GM19193 (cell line): Measurements from ENCODE around the gene ARRB1.

Experiments used
- POLR2A ChIP-seq: IDR thresholded peaks from 4 replicates; pipeline ENCODE4 v1.6.1; 2011; ENCODE audit not compliant: insufficient read depth, insufficient read length; ENCODE audit errors: extremely low read depth

Gene ARRB1

DNA sequence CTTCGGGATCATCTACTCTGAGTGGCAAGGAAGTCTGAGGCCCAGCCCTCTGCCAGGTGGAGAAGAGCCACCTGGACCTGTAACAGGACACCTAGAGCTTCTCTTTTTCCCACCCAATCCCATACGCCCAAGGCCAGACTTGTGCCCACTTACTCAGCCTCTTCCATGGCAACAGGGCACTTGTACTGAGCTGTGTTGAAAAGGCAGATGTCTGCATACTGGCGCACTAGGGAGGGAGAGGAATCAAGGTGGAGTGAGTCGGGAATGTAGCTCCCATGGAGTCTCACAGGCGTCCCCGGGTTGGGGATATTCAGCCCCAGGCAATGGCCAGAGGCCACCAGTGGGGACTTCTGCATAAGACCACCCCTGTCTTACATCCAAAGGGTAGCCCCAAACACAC, 74.8 kb downstream of the ARRB1 start:
- TF ChIP-seq POLR2A = no peak

DNA sequence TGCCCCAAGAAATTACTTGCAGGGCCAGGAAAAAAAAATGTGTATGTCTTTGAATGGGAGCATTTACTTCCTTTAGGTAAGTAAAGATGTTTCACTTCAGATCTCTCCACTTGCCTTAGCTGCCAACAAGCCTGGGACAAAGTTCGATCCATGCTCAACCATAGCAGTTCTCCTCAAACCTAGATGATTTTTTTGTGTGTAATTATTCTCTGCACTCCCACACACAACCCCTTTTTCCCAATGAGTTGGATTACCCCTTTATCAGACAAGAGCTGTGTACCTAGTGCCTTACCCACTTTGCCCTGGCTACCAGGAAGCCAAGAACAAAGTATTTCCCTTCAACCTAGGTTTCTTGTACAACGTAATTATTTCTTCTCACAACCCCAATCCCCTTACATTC, 75.3 kb downstream of the ARRB1 start:
- no peak for TF ChIP-seq POLR2A

DNA sequence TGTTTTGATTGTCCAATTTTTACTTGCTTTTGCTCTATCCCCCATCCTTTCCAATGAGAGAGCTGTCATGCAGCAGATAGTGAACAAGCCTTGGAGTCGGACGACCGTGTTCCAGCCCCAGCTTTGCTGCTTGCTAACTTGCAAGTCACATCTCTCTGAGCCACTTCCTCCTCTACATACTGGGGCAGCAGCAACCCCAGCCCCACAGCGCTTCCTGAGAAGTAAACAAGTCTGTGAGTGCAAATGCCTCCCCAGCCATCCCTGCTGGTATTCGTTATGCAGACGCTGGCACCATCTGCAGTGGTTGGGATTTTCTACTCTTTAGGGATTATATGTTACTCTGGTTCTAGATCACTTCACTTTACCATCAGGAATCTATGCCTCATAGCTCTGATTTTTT, 75.9 kb downstream of the ARRB1 start:
- TF ChIP-seq POLR2A = no peak

DNA sequence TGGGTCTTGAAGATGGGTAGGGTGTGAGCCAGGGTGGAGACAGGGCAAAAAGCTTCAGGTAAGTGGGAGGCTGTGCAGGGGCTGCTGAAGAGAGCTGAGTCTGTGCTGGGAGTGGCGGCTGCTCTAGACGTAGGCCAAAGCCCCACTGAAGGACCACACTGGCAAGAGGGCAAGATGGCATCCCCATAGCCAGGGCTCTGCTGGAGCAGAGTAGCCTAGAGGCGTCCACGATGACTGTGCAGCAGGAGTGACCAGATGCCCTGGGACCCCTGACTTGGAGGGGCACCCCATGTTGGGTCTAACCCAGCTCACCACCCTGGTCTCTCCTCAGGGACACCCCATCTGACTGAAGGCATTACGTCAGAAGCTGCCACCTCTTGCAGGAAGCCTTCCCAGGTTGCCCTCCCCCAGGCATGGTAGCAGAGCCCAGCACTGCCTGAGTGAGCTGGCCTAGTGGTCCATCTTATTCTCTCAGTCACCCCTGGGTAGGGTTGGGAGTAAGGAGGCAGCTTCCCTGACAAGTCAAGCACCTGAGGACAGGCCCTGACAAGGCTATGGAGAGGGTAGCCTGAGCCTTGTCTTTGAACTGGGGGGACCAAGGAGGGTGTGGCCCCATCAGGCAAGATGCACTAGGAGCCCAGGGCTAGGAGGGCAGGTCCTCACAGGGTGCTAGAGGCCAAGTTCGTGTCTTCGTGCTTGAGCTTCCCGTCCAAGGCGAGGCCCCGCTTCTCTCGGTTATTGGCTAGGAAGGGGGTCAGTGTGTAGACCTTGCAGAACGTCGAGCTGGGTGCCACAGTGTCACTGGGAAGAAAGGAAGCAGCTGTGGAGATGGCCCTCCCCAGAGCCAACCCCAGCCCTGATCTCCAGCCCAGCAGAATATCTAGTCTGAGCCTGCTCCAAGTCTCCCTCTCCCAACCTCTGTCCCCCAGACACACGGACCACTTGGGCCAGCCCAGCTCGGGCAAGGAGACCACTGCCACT, 77.8 kb downstream of the ARRB1 start:
- TF ChIP-seq POLR2A = no peak

DNA sequence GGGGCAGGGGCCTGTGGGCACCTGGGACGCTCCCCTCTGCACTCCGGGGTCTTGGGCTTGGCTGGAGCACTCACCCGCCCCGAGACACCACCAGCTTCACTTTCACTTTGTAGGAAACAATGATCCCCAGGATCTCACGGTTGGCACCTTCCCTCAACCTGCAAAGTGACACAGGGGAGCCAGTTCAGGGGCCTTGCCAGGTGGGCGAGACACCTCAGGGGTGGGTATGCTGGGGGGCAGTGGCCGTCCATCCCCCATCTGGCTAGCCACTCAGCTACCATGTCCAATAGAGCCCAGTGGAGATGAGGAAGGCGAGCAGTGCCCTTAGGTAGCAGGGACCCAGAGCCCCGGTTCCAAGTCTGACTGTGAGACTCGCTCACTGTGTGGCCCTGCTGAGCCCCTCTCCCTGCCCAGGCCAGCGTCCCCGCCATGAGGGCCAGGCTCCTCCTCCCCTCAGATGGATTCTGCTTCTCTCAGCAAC, 78.6 kb downstream of the ARRB1 start:
- TF ChIP-seq POLR2A = no peak

DNA sequence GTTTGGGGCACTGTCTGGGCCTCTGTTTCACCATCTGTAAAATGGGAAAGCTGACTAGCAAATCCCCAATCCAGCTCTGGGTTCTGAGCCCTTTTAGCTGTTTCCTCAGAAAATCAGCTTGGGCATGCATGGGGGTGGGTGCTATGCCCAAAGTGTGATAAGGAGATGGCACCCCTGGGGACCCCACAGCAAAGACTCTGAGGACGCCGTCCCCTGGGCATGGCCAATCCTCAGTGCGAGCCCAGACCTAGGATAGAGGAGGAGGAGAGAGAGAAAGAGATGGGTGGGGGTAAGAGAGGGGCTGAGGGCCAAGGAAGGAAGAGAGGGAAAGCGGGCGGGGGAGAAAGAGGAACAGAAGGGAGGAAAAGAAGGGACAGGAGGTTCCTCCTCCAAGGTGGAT, 79.1 kb downstream of the ARRB1 start:
- TF ChIP-seq POLR2A = no peak

DNA sequence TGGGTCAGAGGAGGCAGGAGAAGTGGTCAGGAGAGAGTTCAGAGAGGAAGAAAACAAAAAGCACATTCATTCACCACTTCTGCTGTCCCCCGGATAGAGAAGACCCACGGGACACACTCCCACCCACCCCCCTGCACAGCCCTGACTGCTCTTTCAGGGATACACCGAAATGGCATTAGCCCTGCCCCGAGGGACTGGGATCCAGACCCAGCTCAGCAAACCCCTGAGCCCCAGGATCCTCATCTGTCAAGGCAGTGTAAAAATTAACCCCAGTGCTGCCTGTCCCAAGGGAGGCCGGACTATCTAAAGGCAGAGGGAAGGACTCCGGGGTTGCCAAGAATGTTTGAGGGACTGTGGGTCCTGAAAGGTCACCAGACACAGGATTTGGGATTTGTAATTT, 79.7 kb downstream of the ARRB1 start:
- TF ChIP-seq POLR2A = no peak

DNA sequence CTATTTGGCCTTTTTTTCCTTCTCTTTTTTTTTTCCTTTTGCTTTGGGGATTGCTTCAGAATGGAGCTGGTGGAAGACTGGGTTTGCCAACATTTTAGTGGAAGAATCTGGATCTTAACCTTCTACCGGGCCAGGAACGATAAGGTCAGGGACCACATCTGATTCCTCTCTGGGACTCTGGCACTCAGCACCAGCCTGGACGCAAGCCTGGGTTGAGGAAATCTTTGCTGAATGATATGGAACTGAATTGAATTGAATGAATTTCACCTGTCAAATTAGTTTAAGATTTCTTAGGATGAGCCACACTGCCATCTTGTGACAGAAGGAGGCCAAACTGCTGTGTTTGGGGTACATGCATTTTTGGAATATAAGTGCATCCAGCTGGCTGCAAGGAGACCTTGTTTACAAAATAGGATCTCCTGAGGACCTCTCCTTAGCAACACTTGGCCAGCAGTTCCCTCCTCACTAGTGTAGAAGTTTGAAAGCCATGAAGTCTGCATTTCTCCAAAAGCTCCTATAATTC, 80.5 kb downstream of the ARRB1 start:
- no peak for TF ChIP-seq POLR2A

DNA sequence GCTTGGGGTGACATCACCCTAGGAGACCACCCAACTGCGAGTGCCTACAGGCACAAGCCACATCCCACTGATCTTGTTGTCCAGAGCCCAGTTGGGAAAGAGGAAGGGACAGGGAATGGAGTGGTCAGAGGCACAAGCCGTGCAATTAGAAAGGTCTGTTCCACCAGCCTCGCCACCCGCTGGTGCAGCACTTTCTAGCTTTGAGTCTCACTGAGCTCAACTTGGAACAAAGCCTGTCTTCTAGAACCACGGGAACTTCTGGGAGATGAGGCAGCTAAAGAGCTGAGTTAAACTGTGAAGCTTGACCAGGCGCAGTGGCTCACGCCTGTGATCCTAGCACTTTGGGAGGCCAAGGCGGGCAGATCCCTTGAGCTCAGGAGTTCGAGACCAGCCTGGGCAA, 81.6 kb downstream of the ARRB1 start:
- no peak for TF ChIP-seq POLR2A

DNA sequence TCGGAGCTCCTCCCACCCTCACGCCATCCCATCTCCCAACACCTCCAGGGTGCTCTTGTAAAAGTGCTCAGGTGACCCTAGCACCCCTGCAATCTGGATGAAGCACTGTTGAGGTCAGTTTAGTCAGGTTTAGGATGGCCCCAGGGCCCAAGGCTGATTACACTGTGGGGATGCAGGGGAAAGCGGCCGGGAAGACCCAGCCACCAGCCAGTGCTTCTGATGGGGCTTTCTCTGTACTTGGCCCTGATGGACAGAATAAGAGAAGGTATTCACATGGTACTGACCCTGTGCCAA, 82.1 kb downstream of the ARRB1 start:
- TF ChIP-seq POLR2A = no peak

DNA sequence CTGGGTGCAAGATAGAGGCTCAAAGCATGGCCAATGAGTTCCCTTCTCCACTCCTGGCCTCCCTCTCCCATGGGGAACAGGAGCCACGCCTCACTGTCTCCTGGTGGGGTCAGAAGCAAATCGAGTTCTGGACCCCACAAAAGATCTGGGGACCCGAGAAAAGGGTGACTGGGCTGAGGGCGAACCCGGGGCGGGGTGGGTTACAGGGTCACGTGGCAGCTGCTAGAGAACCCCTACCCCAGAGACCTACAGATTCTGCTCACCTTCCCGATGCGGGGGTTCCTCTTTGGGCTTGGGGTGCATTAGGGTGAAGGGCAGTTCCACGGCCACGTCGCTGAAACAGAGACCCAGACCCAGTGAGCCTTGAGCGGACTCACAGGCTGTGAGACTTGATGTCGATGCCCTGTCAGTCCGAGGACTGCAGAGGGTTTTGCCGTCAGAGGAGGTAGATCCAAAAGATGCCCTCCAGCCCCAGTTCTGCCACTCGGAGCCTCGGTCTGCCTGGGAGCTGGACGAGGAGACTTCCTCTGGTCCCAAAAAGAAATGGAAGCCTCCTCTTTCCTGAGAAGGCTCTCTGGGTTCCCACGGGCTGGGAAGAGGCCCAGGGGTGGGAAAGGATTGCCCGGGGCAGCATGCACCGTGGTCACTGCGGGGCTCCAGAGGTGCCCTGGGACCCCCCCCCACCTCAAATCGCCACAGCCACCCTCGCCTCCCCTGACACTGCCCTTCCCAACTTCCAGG, 82.7 kb downstream of the ARRB1 start:
- no peak for TF ChIP-seq POLR2A

DNA sequence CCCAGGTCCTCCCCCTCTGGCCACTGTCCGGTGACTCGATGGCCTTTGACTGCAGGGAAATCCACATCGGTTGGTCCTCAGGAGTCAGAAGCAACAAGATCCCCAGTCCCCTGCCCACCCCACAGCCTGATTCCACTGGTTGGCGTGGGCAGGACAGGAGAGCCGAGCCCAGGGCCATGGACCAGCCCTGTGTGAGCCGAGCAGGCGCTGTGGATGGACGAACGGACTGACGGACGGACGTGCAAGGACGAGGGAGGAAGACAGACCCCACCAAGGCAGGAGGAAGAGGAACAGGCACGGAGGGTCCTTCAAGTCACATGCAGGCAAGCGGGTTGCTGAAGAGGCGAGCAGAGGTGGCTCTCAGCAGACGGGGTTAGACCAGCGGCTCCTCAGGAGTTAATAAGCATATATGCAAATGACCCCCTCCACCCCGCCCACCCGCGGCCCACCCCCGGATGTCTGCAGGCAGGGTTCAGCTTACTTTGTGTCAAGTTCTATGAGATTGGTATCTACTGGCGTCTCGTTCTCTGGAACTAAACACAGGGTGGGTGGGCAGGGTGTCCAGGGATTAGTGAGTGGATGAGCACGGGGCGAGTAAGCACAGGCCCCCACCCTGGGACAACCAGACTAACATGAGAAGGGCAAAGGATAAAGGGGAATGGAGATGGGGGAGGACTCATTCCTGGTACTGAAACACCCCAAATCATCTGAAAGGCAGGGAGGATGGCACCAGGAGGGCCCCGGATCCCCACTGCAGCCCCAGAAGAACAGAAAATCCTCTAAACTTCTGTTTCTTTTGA, 84.1 kb downstream of the ARRB1 start:
- no peak for TF ChIP-seq POLR2A

DNA sequence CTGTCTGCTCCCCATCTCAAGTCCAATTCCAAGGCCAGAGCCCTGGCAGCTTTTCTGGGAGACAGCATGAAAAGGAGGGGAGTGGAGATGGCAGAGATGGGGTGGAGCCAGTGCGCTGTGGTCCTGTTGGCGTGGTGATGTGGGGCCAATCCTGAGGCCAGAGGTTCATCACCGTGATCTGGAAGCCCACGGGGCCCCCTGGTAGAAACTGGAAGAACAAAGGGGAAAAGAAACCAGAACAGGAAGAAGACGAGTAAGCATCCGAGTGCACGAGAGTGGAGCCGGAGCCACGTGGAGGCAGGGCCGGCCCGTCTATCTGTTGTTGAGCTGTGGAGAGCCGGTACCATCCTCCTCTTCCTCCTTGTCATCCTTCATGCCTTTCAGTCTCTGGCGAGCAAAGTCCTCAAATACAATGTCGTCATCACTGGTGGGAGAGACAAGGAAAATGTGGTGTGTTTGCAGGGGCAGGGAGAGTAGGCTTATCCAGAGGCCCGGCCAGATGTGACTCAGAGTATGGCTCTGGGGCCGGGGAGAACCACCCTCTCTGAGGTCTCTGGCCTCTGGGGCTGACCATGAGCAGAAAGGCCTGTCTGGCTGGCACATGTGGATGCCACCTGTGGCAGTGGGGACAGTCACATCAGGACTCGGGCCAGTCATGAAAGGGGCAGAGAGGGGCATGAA, 85.5 kb downstream of the ARRB1 start:
- TF ChIP-seq POLR2A = no peak

DNA sequence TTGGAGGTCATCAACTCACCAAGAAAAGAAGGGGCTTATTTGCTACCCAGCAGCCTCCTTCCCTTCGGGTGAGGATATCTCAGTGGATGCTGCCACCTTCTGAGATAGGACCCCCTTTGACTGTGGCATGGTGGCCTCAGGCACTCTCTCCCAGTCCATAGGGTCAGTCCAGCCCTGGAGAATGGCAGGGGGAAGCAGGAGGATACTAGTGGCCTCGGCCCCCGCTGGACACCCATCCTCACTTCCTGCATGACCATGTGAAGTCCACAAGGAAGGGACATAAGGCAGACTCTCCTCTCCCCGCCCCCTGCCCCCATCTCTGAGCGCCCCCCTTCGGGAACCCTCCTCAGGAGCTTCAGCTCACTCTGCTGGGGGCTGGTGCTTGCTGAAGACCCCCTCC, 86.5 kb downstream of the ARRB1 start:
- no peak for TF ChIP-seq POLR2A

DNA sequence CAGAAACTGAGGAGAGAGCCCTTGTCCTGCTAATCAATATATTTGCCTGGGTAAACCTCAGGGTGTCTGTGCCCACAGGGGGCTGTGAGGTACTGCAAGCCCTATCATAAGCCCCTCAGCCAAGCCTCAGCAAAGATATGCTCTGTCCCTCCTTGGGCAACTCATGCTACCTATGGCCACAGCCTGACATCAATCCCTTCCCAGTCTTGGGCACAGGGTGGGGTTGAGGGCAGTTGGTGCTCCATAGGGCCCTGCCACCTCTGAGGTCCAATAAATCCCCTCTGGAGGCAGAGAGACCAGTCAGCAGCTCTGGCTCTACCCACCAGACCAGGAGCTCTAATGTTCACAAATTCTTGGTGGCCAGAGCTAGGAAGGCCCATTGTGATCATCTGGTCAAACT, 87.1 kb downstream of the ARRB1 start:
- TF ChIP-seq POLR2A = no peak

DNA sequence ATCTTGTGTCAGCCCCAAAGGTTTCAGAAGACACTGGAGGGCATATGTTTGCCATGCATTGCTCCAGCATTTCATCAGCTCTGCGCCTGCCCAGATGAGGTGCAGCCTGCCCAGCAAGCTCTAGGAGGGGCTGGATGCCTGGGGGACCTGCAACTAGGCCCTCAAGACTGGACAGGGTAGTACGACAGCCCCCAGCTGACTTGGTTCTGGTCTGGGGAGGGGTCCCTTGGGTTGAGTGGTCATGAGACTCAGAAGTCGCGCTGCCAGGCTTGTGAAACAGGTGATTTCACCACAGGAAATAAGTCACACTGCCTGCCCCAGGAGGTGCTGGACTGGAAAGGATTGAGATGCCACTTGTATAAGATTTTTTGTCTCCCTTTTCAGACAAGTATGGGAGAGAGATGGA, 87.5 kb downstream of the ARRB1 start:
- TF ChIP-seq POLR2A = no peak
